Measurements from ENCODE around the gene PPFIA4. TPM values are rescaled to one million over a fixed set of nuclear protein-coding genes. Genes with fewer than 3 reads are reported as not detected.

PPFIA4 gene
- total and polyA plus RNA-seq, 4 donors, result 0.30 to 5.1 (median 0.95) TPM

DNA sequence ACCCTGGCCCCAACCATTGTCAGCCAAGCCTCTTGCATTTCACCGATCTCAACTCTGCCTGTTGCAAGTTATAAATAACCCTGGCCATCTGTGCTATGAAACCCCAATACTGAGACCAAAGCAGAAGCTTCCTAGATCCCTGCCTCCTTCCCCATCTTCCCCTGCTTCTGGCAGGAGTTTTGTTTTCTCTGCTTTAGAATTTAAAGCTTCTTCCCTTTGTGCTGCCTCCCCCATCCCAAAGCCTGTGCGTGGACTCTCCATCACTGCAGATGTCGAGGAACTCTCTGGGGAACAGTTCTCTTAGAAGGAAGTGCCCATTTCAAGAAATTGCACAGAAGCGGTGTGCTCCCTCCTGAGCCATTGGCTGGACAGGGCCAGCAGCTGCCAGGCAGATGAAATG lies 76.9 kb downstream of the PPFIA4 start:
- Histone ChIP-seq H3K4me1 (ENCODE audit: control insufficient read depth in 5 of 5, insufficient read depth in 5 of 5, low read length in 5 of 5) (no peaks in the 10 kb centered on the region), H3K27me3 (ENCODE audit: control insufficient read depth in 3 of 3, insufficient read depth in 3 of 3, low read length in 2 of 3) (peaks cover 0 to 7% (median 0%) of the 10 kb centered on the region in 3 donors), H3K27ac (ENCODE audit: low read depth in 1 of 2, low read length in 1 of 2) (no peak overlapping the region), H3K4me3 (no peak overlapping the region), H3K36me3 (ENCODE audit: control insufficient read depth in 4 of 4, insufficient read depth in 4 of 4, low read length in 4 of 4) (no peaks in the 10 kb centered on the region), H3K9me3 (ENCODE audit: control insufficient read depth in 4 of 4, insufficient read depth in 3 of 4, low read length in 3 of 4) (peaks cover 0 to 2% (median 0%) of the 10 kb centered on the region in 4 donors), H3K9ac (ENCODE audit: insufficient read depth in 1 of 2, low read length in 2 of 2) (no peak overlapping the region)
- 72 to 86% methylated on average over 4 of the region's 4 CpGs for WGBS, 2 donors
- TF ChIP-seq, protein P1, sequence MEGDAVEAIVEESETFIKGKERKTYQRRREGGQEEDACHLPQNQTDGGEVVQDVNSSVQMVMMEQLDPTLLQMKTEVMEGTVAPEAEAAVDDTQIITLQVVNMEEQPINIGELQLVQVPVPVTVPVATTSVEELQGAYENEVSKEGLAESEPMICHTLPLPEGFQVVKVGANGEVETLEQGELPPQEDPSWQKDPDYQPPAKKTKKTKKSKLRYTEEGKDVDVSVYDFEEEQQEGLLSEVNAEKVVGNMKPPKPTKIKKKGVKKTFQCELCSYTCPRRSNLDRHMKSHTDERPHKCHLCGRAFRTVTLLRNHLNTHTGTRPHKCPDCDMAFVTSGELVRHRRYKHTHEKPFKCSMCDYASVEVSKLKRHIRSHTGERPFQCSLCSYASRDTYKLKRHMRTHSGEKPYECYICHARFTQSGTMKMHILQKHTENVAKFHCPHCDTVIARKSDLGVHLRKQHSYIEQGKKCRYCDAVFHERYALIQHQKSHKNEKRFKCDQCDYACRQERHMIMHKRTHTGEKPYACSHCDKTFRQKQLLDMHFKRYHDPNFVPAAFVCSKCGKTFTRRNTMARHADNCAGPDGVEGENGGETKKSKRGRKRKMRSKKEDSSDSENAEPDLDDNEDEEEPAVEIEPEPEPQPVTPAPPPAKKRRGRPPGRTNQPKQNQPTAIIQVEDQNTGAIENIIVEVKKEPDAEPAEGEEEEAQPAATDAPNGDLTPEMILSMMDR (IDR thresholded peaks at IDR 0.05; ENCODE audit: control extremely low read depth, extremely low read depth), result no peak
- DNase-seq (no peak), ATAC-seq (ENCODE audit: insufficient read depth, low FRiP score) (no peak)

DNA sequence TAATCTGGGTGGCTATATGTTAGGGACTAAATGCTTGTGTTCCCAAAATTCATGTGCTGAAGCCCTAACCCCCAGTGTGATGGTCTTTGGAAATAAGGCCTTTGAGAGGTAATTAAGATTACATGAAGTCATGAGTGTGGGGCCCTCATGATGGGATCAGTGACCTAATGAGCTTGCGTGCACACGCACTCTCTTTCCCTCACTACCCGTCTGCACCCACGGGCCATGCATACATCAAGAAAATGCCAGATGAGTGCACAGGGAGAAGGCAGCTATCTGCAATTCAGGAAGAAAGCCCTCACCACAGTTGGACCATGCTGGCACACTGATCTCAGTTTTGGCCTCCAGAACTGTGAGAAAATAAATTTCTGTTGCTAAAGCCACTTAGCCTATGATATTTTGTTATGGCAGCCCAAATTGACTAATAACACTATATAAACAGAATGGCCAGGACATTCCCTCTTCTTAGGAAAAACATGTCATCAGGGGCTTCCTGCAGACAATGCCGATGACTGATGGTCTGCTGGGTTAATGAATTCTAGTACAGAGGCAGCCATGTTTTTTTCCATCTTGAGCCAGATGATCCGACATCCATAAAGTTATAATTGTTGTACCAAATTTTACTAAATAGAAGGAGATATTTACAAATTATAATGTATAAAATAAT lies 77.7 kb downstream of the PPFIA4 start:
- Histone ChIP-seq H3K4me1 (ENCODE audit: control insufficient read depth in 5 of 5, insufficient read depth in 5 of 5, low read length in 5 of 5) (no peaks in the 10 kb centered on the region), H3K27me3 (ENCODE audit: control insufficient read depth in 3 of 3, insufficient read depth in 3 of 3, low read length in 2 of 3) (peaks cover 0 to 10% (median 0%) of the 10 kb centered on the region in 3 donors), H3K36me3 (ENCODE audit: control insufficient read depth in 4 of 4, insufficient read depth in 4 of 4, low read length in 4 of 4) (no peaks in the 10 kb centered on the region), H3K27ac (ENCODE audit: low read depth in 1 of 2, low read length in 1 of 2) (no peak overlapping the region), H3K9me3 (ENCODE audit: control insufficient read depth in 4 of 4, insufficient read depth in 3 of 4, low read length in 3 of 4) (peaks cover 0 to 2% (median 0%) of the 10 kb centered on the region in 4 donors), H3K4me3 (no peak overlapping the region), H3K9ac (ENCODE audit: insufficient read depth in 1 of 2, low read length in 2 of 2) (no peak overlapping the region)
- 80 to 82% methylated on average over 6 of the region's 6 CpGs for WGBS, 2 donors
- ATAC-seq (ENCODE audit: insufficient read depth, low FRiP score), result no peak
- TF ChIP-seq, protein P1 (IDR thresholded peaks at IDR 0.05; ENCODE audit: control extremely low read depth, extremely low read depth), result no peak
- no peak for DNase-seq

- no peak overlapping the region for H3K4me3 ChIP-seq
- DNase-seq, result no peak
- no peaks in the 10 kb centered on the region for H3K4me1 ChIP-seq (ENCODE audit: control insufficient read depth in 5 of 5, insufficient read depth in 5 of 5, low read length in 5 of 5)
- H3K36me3 ChIP-seq (ENCODE audit: control insufficient read depth in 4 of 4, insufficient read depth in 4 of 4, low read length in 4 of 4), result no peaks in the 10 kb centered on the region
- peaks cover 0 to 2% (median 0%) of the 10 kb centered on the region in 4 donors for H3K9me3 ChIP-seq (ENCODE audit: control insufficient read depth in 4 of 4, insufficient read depth in 3 of 4, low read length in 3 of 4)
- no peak overlapping the region for H3K9ac ChIP-seq (ENCODE audit: insufficient read depth in 1 of 2, low read length in 2 of 2)
- TF ChIP-seq, protein P1 (IDR thresholded peaks at IDR 0.05; ENCODE audit: control extremely low read depth, extremely low read depth), result no peak
- no peak overlapping the region for H3K27ac ChIP-seq (ENCODE audit: low read depth in 1 of 2, low read length in 1 of 2)
- peaks cover 0 to 12% (median 9%) of the 10 kb centered on the region in 3 donors for H3K27me3 ChIP-seq (ENCODE audit: control insufficient read depth in 3 of 3, insufficient read depth in 3 of 3, low read length in 2 of 3)
- no peak for ATAC-seq (ENCODE audit: insufficient read depth, low FRiP score)
Observed at GRCh38 chr1:203104789-203105390, 78.6 kb downstream of the PPFIA4 start.
